ENCODE results near the gene COPE. TPM values are rescaled to one million over a fixed set of nuclear protein-coding genes. Genes with fewer than 3 reads are reported as not detected.

Gene COPE
- polyA plus RNA-seq, 1 donor from 2014 or later = 397 TPM

- no peak overlapping the region for H3K27ac ChIP-seq (ENCODE audit: low read length)
- no peaks in the 10 kb centered on the region for H3K9me2 ChIP-seq (ENCODE audit: insufficient read depth, low read length)
- H3K4me3 ChIP-seq (ENCODE audit: low read length) = no peak overlapping the region
- no peaks in the 10 kb centered on the region for H3F3A ChIP-seq (ENCODE audit: insufficient read depth, low read length, poor library complexity, severe bottlenecking)
- no peak for TF ChIP-seq POLR2AphosphoS5 (IDR thresholded peaks at IDR 0.05)
- no peak for TF ChIP-seq MXI1 (conservative IDR thresholded peaks at IDR 0.05; ENCODE audit: poor library complexity, severe bottlenecking)
- TF ChIP-seq RAD21 (conservative IDR thresholded peaks at IDR 0.05) = no peak
- TF ChIP-seq SMC3 (conservative IDR thresholded peaks at IDR 0.05; ENCODE audit: poor library complexity) = no peak
- H3K9ac ChIP-seq (ENCODE audit: low read length) = no peak overlapping the region
- no peaks in the 10 kb centered on the region for H3K9me3 ChIP-seq (ENCODE audit: low read length)
- H4K20me1 ChIP-seq (ENCODE audit: insufficient read depth) = no peaks in the 10 kb centered on the region
- no peaks in the 10 kb centered on the region for H3K27me3 ChIP-seq (ENCODE audit: insufficient read depth, low read depth, low read length)
- H3K36me3 ChIP-seq (ENCODE audit: insufficient read depth, low read length) = peaks cover 6% of the 10 kb centered on the region
- no peak overlapping the region for H3K4me2 ChIP-seq (ENCODE audit: low read length)
- no peak overlapping the region for H2AFZ ChIP-seq (ENCODE audit: low read depth, low read length)
- no peaks in the 10 kb centered on the region for H3K79me2 ChIP-seq (replicated peaks; ENCODE audit: insufficient read depth, low read length)
These were observed 13.5 kb downstream of the COPE start for GRCh38 chr19:18905513-18906236.

GRCh38 chr19:18905058-18905456 lies 14.1 kb downstream of the COPE start:
- Histone ChIP-seq H3K27ac (ENCODE audit: low read length) (no peak overlapping the region), H2AFZ (ENCODE audit: low read depth, low read length) (no peak overlapping the region), H3K4me3 (ENCODE audit: low read length) (no peak overlapping the region), H3F3A (ENCODE audit: insufficient read depth, low read length, poor library complexity, severe bottlenecking) (no peaks in the 10 kb centered on the region), H3K9me3 (ENCODE audit: low read length) (no peaks in the 10 kb centered on the region), H3K4me2 (ENCODE audit: low read length) (no peak overlapping the region), H3K36me3 (ENCODE audit: insufficient read depth, low read length) (peaks cover 6% of the 10 kb centered on the region), H3K79me2 (replicated peaks; ENCODE audit: insufficient read depth, low read length) (no peaks in the 10 kb centered on the region), H4K20me1 (ENCODE audit: insufficient read depth) (no peaks in the 10 kb centered on the region), H3K9ac (ENCODE audit: low read length) (no peak overlapping the region), H3K27me3 (ENCODE audit: insufficient read depth, low read depth, low read length) (no peaks in the 10 kb centered on the region), H3K9me2 (ENCODE audit: insufficient read depth, low read length) (no peaks in the 10 kb centered on the region)
- no peak for TF ChIP-seq REST (IDR thresholded peaks at IDR 0.05; ENCODE audit: borderline replicate concordance)

GRCh38 chr19:18904334-18905057 lies 14.7 kb downstream of the COPE start:
- H2AFZ ChIP-seq (ENCODE audit: low read depth, low read length) = no peak overlapping the region
- H3K79me2 ChIP-seq (replicated peaks; ENCODE audit: insufficient read depth, low read length) = no peaks in the 10 kb centered on the region
- no peak overlapping the region for H3K27ac ChIP-seq (ENCODE audit: low read length)
- H3K9me3 ChIP-seq (ENCODE audit: low read length) = no peaks in the 10 kb centered on the region
- H3K27me3 ChIP-seq (ENCODE audit: insufficient read depth, low read depth, low read length) = no peaks in the 10 kb centered on the region
- no peak overlapping the region for H3K4me3 ChIP-seq (ENCODE audit: low read length)
- no peaks in the 10 kb centered on the region for H4K20me1 ChIP-seq (ENCODE audit: insufficient read depth)
- no peak for TF ChIP-seq POLR2AphosphoS5 (IDR thresholded peaks at IDR 0.05)
- no peak for TF ChIP-seq EZH2 (IDR thresholded peaks at IDR 0.05; ENCODE audit: borderline replicate concordance, insufficient read depth, low read length, poor library complexity, severe bottlenecking)
- no peak for TF ChIP-seq TAF1 (IDR thresholded peaks at IDR 0.05; ENCODE audit: low read depth)
- TF ChIP-seq RAD21 (conservative IDR thresholded peaks at IDR 0.05) = no peak
- no peaks in the 10 kb centered on the region for H3F3A ChIP-seq (ENCODE audit: insufficient read depth, low read length, poor library complexity, severe bottlenecking)
- peaks cover 6% of the 10 kb centered on the region for H3K36me3 ChIP-seq (ENCODE audit: insufficient read depth, low read length)
- H3K4me2 ChIP-seq (ENCODE audit: low read length) = no peak overlapping the region
- H3K9me2 ChIP-seq (ENCODE audit: insufficient read depth, low read length) = no peaks in the 10 kb centered on the region
- no peak overlapping the region for H3K9ac ChIP-seq (ENCODE audit: low read length)
